ENCODE data around the gene CIITA. TPM values are rescaled to one million over a fixed set of nuclear protein-coding genes. Genes with fewer than 3 reads are reported as not detected.

Gene CIITA
- total and polyA plus RNA-seq, 9 of the 15 experiments (the other 6 are each of a cell fraction or from before 2014, with no cell fraction given) = 0.01 to 0.20 (median 0.11) TPM; not detected in 4

GRCh38 chr16:10942352-10943063, 65.5 kb downstream of the CIITA start, which contains the start of gene DEXI:
DEXI (minus strand) TSS chr16:10942468; CDS start chr16:10942005, 463 bp downstream.
- H3K4me1 ChIP-seq (replicated peaks in 1 of 2; ENCODE audit: control insufficient read depth in 2 of 2, insufficient read depth in 2 of 2, low read length in 2 of 2) = peaks cover 51 to 66% of the 10 kb centered on the region in 2 experiments
- BruUV-seq (replicated peaks) = no TSS peak
- FAIRE-seq = peak; percentile 84
- TF ChIP-seq TFAP4 (CRISPR knock-in tag; IDR thresholded peaks at IDR 0.05; ENCODE audit: borderline replicate concordance) = peak; percentile 27; the same call in 1 of the 2 replicates
- TF ChIP-seq RB1 (IDR thresholded peaks at IDR 0.05; ENCODE audit: low read depth) = peak; percentile 14; the same call in 1 of the 2 replicates
- peak; percentile 47 for TF ChIP-seq TAF1 (IDR thresholded peaks at IDR 0.05; ENCODE audit: control insufficient read depth, extremely low read depth, insufficient read depth, low read length, severe bottlenecking)
- TF ChIP-seq ZBTB8A (IDR thresholded peaks at IDR 0.05; ENCODE audit: partially characterized antibody) = no peak
- TF ChIP-seq NFYB (IDR thresholded peaks at IDR 0.05; ENCODE audit: extremely low read depth, insufficient read length) = peak; percentile 62
- TF ChIP-seq KAT2B (IDR thresholded peaks at IDR 0.05; ENCODE audit: low read depth, low read length) = no peak
- no peak for TF ChIP-seq ZNF57 (CRISPR knock-in tag; IDR thresholded peaks at IDR 0.05)
- TF ChIP-seq KLF1 (tag; IDR thresholded peaks at IDR 0.05) = no peak
- peak; percentile 67 for TF ChIP-seq EGR1 (conservative IDR thresholded peaks at IDR 0.05)
- peak; percentile 58 for TF ChIP-seq POLR2A (conservative IDR thresholded peaks at IDR 0.05)
- TF ChIP-seq PCBP2 (IDR thresholded peaks at IDR 0.05; ENCODE audit: low read depth, low read length, poor library complexity, severe bottlenecking) = no peak
- 0 out of 2 replicates have a peak, but pooled peaks have one; percentile 27 for TF ChIP-seq CREB1 (IDR thresholded peaks at IDR 0.05)
- TF ChIP-seq CREB1 (CRISPR knock-in tag; IDR thresholded peaks at IDR 0.05) = peak; percentile 44; the same call in 1 of the 2 replicates
- TF ChIP-seq NR1H2 (CRISPR knock-in tag; IDR thresholded peaks at IDR 0.05) = no peak
- TF ChIP-seq CTCF (IDR thresholded peaks at IDR 0.05 in 2 of 3, conservative IDR thresholded peaks at IDR 0.05 in 1 of 3; ENCODE audit: insufficient read depth in 2 of 3, low read depth in 1 of 3, low read length in 3 of 3) = 0 out of 6 replicates have a peak, but pooled peaks of 1 of the 3 experiments have one; percentile 2
- no peak for TF ChIP-seq ZNF696 (CRISPR knock-in tag; conservative IDR thresholded peaks at IDR 0.05)

More at GRCh38 chr16:10942352-10943063, 65.5 kb downstream of the CIITA start, which contains the start of gene DEXI:
- POLR2A ChIA-PET = interaction anchor here (0.6 to 1.0 kb wide), 7 partner anchors 9 to 877 kb away, joined by 3 to 4 read pairs (median 3); no protein-coding TSS in a partner anchor
- no peaks in the 10 kb centered on the region for H3K27me3 ChIP-seq (ENCODE audit: control insufficient read depth in 2 of 2, insufficient read depth in 2 of 2, low read length in 2 of 2)
- ATAC-seq = peak; percentile 90
- H3K4me3 ChIP-seq = peak within 1 kb of the TSS; percentile 64
- DNase-seq (ENCODE audit: extremely low read depth in 1 of 4, low spot score in 3 of 4) = peak; percentile 95 to 100 (median 100)
- H3K9me3 ChIP-seq (replicated peaks; ENCODE audit: control insufficient read depth, insufficient read depth, low read depth, low read length) = no peaks in the 10 kb centered on the region
- in situ Hi-C loops (cut with MboI) (no loop called here), intact Hi-C loops (cut with micrococcal nuclease) (no loop called here)
- CTCF ChIA-PET (ENCODE audit: low intra/inter-chr PET ratio) = interaction anchor here (0.7 kb wide), 1 partner anchor 431 kb away, joined by 3 read pairs; no protein-coding TSS in a partner anchor
- peak within 1 kb of the TSS; percentile 67 to 89 for H3K9ac ChIP-seq (ENCODE audit: insufficient read depth in 1 of 2, low read depth in 2 of 2, low read length in 2 of 2)
- peaks cover 71% of the 10 kb centered on the region for H3K79me2 ChIP-seq (ENCODE audit: control insufficient read depth, insufficient read depth, low read length)
- H3K27ac ChIP-seq (ENCODE audit: extremely low read depth, low read depth, low read length) = peak within 1 kb of the TSS; percentile 64
- peaks cover 49% of the 10 kb centered on the region for H4K20me1 ChIP-seq (replicated peaks; ENCODE audit: control insufficient read depth, insufficient read depth, low read length)
- WGBS (ENCODE audit: insufficient coverage, low coverage, missing lambda C conversion rate) = 3% methylated on average over 45 of the region's 55 CpGs
- peak within 1 kb of the TSS; percentile 87 for H3K4me2 ChIP-seq (ENCODE audit: insufficient read depth, low read length)
- peaks cover 24% of the 10 kb centered on the region; the same call in 2 of the 3 replicates for H3K36me3 ChIP-seq (ENCODE audit: control insufficient read depth, insufficient read depth, low read length)
- peaks cover 16% of the 10 kb centered on the region for H3K9me1 ChIP-seq (ENCODE audit: control insufficient read depth, insufficient read depth, low read length)
- H2AFZ ChIP-seq (ENCODE audit: low read depth, low read length) = peak within 1 kb of the TSS; percentile 94
